ENCODE measurements around the gene KPNA3.

DNA sequence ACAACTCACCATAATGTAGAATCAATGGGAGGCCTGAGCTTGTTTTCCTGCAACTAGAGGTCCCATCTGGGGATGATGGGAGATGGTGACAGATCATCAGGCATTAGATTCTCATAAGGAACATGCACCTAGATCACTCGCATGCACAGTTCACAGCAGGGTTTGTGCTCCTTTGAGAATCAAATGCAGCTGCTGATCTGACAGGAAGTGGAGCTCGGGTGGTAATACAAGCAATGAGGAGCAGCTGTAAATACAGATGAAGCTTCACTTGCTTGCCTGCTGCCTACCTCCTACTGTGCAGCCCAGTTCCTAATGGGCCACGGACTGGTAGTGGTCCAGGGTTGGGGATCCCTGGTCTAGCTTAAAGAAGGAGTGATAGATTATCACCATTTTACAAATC, 33.0 kb downstream of the KPNA3 start:
- TF ChIP-seq EZH2 (IDR thresholded peaks at IDR 0.05; ENCODE audit: insufficient read depth, poor library complexity, severe bottlenecking) = no peak
- TF ChIP-seq EZH2phosphoT487 (IDR thresholded peaks at IDR 0.05; ENCODE audit: insufficient read depth, low read depth) = no peak

Data from GM23248 (cell line).